Ascending aorta (tissue), 2 donors: ENCODE results near the gene PHOX2B. TPM values are rescaled to one million over a fixed set of nuclear protein-coding genes. Genes with fewer than 3 reads are reported as not detected.

Experiments used
- DNase-seq, 2 donors: peaks; one replicate each; pipeline ENCODE4 v3.0.0-alpha.2; 2019; ENCODE audit warnings: low spot score in 2 of 2
- H3K27ac ChIP-seq, 2 donors: fragments of 200-600 bp; sonication (generic); one replicate each; pipeline ENCODE4 v1.5.1; 2016 to 2017; ENCODE audit warnings: mild to moderate bottlenecking in 1 of 2
- H3K27me3 ChIP-seq: fragments of 200-600 bp; sonication (generic); one replicate; pipeline ENCODE4 v1.5.1; 2017
- H3K36me3 ChIP-seq, 2 donors: fragments of 200-600 bp; sonication (generic); one replicate each; pipeline ENCODE4 v1.5.1; 2016
- H3K4me1 ChIP-seq, 2 donors: fragments of 200-600 bp; sonication (generic); one replicate each; pipeline ENCODE4 v1.5.1; 2016 to 2017; ENCODE audit warnings: mild to moderate bottlenecking in 1 of 2
- H3K4me3 ChIP-seq, 2 donors: fragments of 200-600 bp; sonication (generic); one replicate each; pipeline ENCODE4 v1.5.1; 2016 to 2017; ENCODE audit warnings: mild to moderate bottlenecking in 1 of 2
- H3K9me3 ChIP-seq, 2 donors: fragments of 200-600 bp; sonication (generic); one replicate each; pipeline ENCODE4 v1.5.1; 2016
- CTCF ChIP-seq, 3 experiments: fragments of 200-600 bp in 2 of 3; fragments of 450-650 bp in 1 of 3; sonication (generic) in 2 of 3; IDR thresholded peaks; one replicate each; pipeline ENCODE4 v1.5.1; 2016 to 2019; ENCODE audit warnings: antibody characterized with exemption in 3 of 3, mild to moderate bottlenecking in 1 of 3, moderate library complexity in 1 of 3
- intact Hi-C: fragments of 100-400 bp; cut with DNase I; formaldehyde crosslinking; loops from one replicate; pipeline ENCODE4 v1.15.1; 2023
- total RNA-seq: library from RNA; depleted of rRNA; stranded (reverse); fragments of >200 nt; gene quantifications from one replicate; pipeline ENCODE4 v1.1.0, GENCODE V29; 2016

The PHOX2B gene
- total RNA-seq, 1 donor from 2014 or later: not detected

GRCh38 chr4:41791557-41791956 lies 43.0 kb upstream of the PHOX2B start:
- Histone ChIP-seq H3K9me3 (no peaks in the 10 kb centered on the region), H3K27me3 (no peaks in the 10 kb centered on the region), H3K4me3 (no peak overlapping the region), H3K36me3 (no peaks in the 10 kb centered on the region), H3K27ac (no peak overlapping the region), H3K4me1 (no peaks in the 10 kb centered on the region)
- no peak for TF ChIP-seq CTCF (IDR thresholded peaks at IDR 0.05)
- intact Hi-C loops: no loop called here
- DNase-seq: no peak

GRCh38 chr4:41787931-41788330 lies 39.4 kb upstream of the PHOX2B start:
- H3K27me3 ChIP-seq: no peaks in the 10 kb centered on the region
- intact Hi-C loops: no loop called here
- TF ChIP-seq CTCF (IDR thresholded peaks at IDR 0.05): no peak

GRCh38 chr4:41785665-41786064 lies 37.1 kb upstream of the PHOX2B start:
- no peak for TF ChIP-seq CTCF (IDR thresholded peaks at IDR 0.05)
- intact Hi-C loops: no loop called here
- no peaks in the 10 kb centered on the region for H3K9me3 ChIP-seq

More at GRCh38 chr4:41787931-41788330, 39.4 kb upstream of the PHOX2B start:
- H3K9me3 ChIP-seq: no peaks in the 10 kb centered on the region
- no peaks in the 10 kb centered on the region for H3K36me3 ChIP-seq
- H3K27ac ChIP-seq: no peak overlapping the region
- no peak overlapping the region for H3K4me3 ChIP-seq
- no peak for DNase-seq
- H3K4me1 ChIP-seq: no peaks in the 10 kb centered on the region

GRCh38 chr4:41784191-41784979 lies 35.9 kb upstream of the PHOX2B start:
- Histone ChIP-seq H3K27me3 (no peaks in the 10 kb centered on the region), H3K4me1 (no peaks in the 10 kb centered on the region), H3K4me3 (no peak overlapping the region), H3K9me3 (no peaks in the 10 kb centered on the region), H3K27ac (no peak overlapping the region), H3K36me3 (no peaks in the 10 kb centered on the region)
- TF ChIP-seq CTCF (IDR thresholded peaks at IDR 0.05): no peak
- no peak for DNase-seq
- intact Hi-C loops: no loop called here

More at GRCh38 chr4:41785665-41786064, 37.1 kb upstream of the PHOX2B start:
- Histone ChIP-seq H3K27ac (no peak overlapping the region), H3K27me3 (no peaks in the 10 kb centered on the region), H3K4me1 (no peaks in the 10 kb centered on the region), H3K36me3 (no peaks in the 10 kb centered on the region), H3K4me3 (no peak overlapping the region)
- no peak for DNase-seq

- H3K4me3 ChIP-seq: no peak overlapping the region
- H3K27me3 ChIP-seq: no peaks in the 10 kb centered on the region
- no peaks in the 10 kb centered on the region for H3K36me3 ChIP-seq
- no peaks in the 10 kb centered on the region for H3K9me3 ChIP-seq
- no peaks in the 10 kb centered on the region for H3K4me1 ChIP-seq
- no peak for DNase-seq
- H3K27ac ChIP-seq: no peak overlapping the region
- intact Hi-C loops: no loop called here
- no peak for TF ChIP-seq CTCF (IDR thresholded peaks at IDR 0.05)
These were observed 27.9 kb upstream of the PHOX2B start for GRCh38 chr4:41776466-41776865.
